Activated T-cell treated with anti-CD3 and anti-CD28 coated beads for 24 hours (primary cell): ENCODE data around the gene NUDT14.

ENCODE experiments used
- DNase-seq: peaks from one replicate; pipeline ENCODE4 v3.0.0-alpha.2; 2020; ENCODE audit warnings: low read depth

NUDT14 gene

DNA sequence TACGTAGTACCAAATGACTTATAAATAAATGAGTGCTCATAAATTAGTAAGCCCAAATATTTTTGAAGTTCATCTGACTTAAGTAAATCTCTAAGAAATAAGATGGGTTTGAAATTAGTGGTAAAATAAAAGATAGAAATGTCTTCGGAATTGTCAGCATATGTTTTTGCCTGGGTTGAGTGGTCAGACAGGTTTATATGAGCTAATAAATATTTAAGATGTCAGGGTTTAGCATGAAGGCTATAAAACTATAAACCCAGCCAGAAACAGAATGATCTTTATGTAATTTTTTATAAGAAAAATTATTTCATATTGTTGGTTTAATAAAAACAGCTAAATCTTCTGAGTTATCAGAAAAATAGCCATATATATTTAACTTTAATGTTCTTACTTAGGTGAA lies 49.9 kb downstream of the NUDT14 start:
- no peak for DNase-seq

- DNase-seq, result no peak
Observed at GRCh38 chr14:105128059-105128458, 53.1 kb downstream of the NUDT14 start.

GRCh38 chr14:105126981-105127329 lies 54.2 kb downstream of the NUDT14 start:
- no peak for DNase-seq

DNA sequence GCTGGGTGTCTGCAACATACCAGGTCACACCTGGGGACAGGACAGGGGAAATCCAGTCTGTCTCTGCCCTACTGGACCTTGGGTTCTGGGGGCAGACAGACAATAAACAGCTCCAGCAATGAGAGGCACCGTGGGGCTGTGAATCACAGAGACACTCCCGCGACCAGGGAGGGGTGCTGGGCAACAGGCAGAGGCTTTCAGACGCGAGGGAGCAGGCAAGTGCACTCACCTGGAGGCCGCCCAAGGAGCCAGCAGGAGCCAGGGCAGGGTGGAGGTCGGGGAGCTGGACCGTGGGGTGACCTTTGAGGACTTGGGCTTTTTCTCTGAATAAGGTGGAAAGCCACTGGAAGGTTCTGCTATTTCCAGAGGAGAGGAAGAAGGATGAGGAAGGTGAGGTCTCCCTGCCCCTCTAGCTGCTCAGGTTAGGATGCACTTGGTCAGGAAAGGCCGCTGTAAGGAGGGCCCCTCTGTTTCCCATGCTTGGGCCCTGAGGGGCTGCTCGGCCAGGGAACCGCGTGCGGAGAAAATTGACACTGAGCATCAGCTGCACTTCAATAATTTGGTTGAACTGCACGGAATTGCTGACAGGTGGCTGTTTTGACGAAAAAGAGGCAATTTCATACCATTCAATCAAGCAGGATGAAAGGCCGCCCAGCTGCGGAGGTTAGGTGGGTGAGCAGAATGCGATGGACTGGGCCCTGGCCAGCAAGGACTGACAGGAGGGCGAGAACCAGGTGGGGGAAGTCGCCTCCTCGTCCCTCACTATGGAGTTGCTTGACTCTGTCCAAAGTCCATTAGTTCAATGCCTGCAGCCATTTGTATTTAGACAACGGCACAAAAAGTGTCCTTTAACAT lies 54.8 kb downstream of the NUDT14 start:
- DNase-seq, result no peak

DNA sequence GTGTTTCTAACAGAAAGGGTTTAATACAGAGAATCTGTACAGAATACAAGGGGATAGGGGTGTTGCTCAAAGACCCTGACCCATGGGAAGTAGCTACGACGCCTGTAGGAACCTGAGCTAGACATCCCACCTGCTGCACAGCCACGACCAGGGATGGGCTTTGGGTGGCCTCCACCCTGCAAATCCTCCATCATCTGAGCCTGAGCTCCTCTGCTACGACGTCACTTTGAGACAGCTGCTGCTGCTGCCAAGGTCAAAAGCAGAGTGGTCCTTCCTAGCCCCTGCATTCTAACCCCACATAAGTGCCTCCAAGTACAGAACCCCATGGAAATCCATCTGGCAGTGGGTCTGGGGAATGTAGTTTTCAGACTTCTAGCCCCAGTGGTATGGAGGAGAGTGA lies 56.3 kb downstream of the NUDT14 start:
- no peak for DNase-seq

- DNase-seq, result no peak
Observed at GRCh38 chr14:105123981-105124765, 56.9 kb downstream of the NUDT14 start.

GRCh38 chr14:105123064-105123665 lies 57.9 kb downstream of the NUDT14 start:
- no peak for DNase-seq
